ENCODE measurements around the gene ZDHHC8.

ZDHHC8 gene

GRCh38 chr22:20143883-20144665, 12.5 kb downstream of the ZDHHC8 start:
- Histone ChIP-seq H3K9ac (ENCODE audit: low read depth, low read length) (no peak overlapping the region), H3K4me1 (ENCODE audit: insufficient read depth, low read length) (no peaks in the 10 kb centered on the region), H3K79me2 (ENCODE audit: insufficient read depth, low read length) (0 out of 2 replicates have a peak, but pooled peaks cover 3% of the 10 kb centered on the region), H3K36me3 (ENCODE audit: insufficient read depth, low read length) (peaks cover 34% of the 10 kb centered on the region), H4K20me1 (ENCODE audit: insufficient read depth, low read length) (peaks cover 8% of the 10 kb centered on the region), H3K9me3 (ENCODE audit: insufficient read depth, low read length, severe bottlenecking) (no peaks in the 10 kb centered on the region), H3K27me3 (ENCODE audit: insufficient read depth, low read length, poor library complexity) (no peaks in the 10 kb centered on the region), H3K4me2 (ENCODE audit: insufficient read depth, low read length) (no peak overlapping the region), H3K27ac (ENCODE audit: low read length) (no peak overlapping the region), H2AFZ (ENCODE audit: low read depth, low read length) (no peak overlapping the region), H3K4me3 (ENCODE audit: low read depth in 1 of 2, low read length in 2 of 2) (no peak overlapping the region)
- TF ChIP-seq EZH2 (IDR thresholded peaks at IDR 0.05; ENCODE audit: borderline replicate concordance, low read depth, low read length, severe bottlenecking), result no peak
- TF ChIP-seq, protein P1, sequence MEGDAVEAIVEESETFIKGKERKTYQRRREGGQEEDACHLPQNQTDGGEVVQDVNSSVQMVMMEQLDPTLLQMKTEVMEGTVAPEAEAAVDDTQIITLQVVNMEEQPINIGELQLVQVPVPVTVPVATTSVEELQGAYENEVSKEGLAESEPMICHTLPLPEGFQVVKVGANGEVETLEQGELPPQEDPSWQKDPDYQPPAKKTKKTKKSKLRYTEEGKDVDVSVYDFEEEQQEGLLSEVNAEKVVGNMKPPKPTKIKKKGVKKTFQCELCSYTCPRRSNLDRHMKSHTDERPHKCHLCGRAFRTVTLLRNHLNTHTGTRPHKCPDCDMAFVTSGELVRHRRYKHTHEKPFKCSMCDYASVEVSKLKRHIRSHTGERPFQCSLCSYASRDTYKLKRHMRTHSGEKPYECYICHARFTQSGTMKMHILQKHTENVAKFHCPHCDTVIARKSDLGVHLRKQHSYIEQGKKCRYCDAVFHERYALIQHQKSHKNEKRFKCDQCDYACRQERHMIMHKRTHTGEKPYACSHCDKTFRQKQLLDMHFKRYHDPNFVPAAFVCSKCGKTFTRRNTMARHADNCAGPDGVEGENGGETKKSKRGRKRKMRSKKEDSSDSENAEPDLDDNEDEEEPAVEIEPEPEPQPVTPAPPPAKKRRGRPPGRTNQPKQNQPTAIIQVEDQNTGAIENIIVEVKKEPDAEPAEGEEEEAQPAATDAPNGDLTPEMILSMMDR (IDR thresholded peaks at IDR 0.05; ENCODE audit: borderline replicate concordance, extremely low read depth, low read length, poor library complexity, severe bottlenecking), result no peak
- DNase-seq (no peak), ATAC-seq (ENCODE audit: insufficient read depth, low read depth) (no peak)

- Histone ChIP-seq H3K36me3 (ENCODE audit: insufficient read depth, low read length) (peaks cover 22% of the 10 kb centered on the region; the same call in 1 of the 2 replicates), H3K9ac (ENCODE audit: low read depth, low read length) (no peak overlapping the region), H3K4me3 (ENCODE audit: low read depth in 1 of 2, low read length in 2 of 2) (no peak overlapping the region), H4K20me1 (ENCODE audit: insufficient read depth, low read length) (peaks cover 7% of the 10 kb centered on the region; the same call in 1 of the 2 replicates), H2AFZ (ENCODE audit: low read depth, low read length) (no peak overlapping the region), H3K27ac (ENCODE audit: low read length) (no peak overlapping the region), H3K27me3 (ENCODE audit: insufficient read depth, low read length, poor library complexity) (no peaks in the 10 kb centered on the region), H3K4me2 (ENCODE audit: insufficient read depth, low read length) (no peak overlapping the region), H3K4me1 (ENCODE audit: insufficient read depth, low read length) (no peaks in the 10 kb centered on the region), H3K9me3 (ENCODE audit: insufficient read depth, low read length, severe bottlenecking) (no peaks in the 10 kb centered on the region), H3K79me2 (ENCODE audit: insufficient read depth, low read length) (no peaks in the 10 kb centered on the region)
- ATAC-seq (ENCODE audit: insufficient read depth, low read depth) (no peak), DNase-seq (no peak)
- no peak for TF ChIP-seq EZH2 (IDR thresholded peaks at IDR 0.05; ENCODE audit: borderline replicate concordance, low read depth, low read length, severe bottlenecking)
- TF ChIP-seq, protein P1 (IDR thresholded peaks at IDR 0.05; ENCODE audit: borderline replicate concordance, extremely low read depth, low read length, poor library complexity, severe bottlenecking), result no peak
These were observed 13.7 kb downstream of the ZDHHC8 start for GRCh38 chr22:20145206-20145831.

DNA sequence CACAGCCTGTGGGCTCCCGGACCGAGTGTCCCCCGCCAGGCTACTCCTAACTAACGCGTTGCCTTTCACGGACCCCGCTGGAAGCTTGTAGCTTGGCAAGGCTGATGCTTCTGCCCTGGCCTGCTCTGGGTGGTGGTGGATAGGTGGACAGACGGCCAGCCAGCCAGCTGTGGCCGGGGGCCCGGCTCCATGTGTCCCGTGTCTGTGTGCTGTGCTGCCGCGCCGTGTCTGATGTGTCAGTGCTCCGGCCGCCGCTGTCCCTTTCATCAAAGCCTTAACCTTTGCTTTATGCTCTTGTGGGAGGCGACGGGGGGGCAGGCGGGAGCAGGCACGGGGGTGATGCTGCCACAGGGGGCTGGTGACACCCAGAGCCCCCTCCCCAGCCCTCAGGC, 14.2 kb downstream of the ZDHHC8 start:
- ATAC-seq (ENCODE audit: insufficient read depth, low read depth) (no peak), DNase-seq (no peak)
- Histone ChIP-seq H3K9me3 (ENCODE audit: insufficient read depth, low read length, severe bottlenecking) (no peaks in the 10 kb centered on the region), H3K9ac (ENCODE audit: low read depth, low read length) (no peak overlapping the region), H3K4me3 (ENCODE audit: low read depth in 1 of 2, low read length in 2 of 2) (no peak overlapping the region), H3K4me1 (ENCODE audit: insufficient read depth, low read length) (no peaks in the 10 kb centered on the region), H2AFZ (ENCODE audit: low read depth, low read length) (no peak overlapping the region), H3K79me2 (ENCODE audit: insufficient read depth, low read length) (no peaks in the 10 kb centered on the region), H4K20me1 (ENCODE audit: insufficient read depth, low read length) (peaks cover 7% of the 10 kb centered on the region; the same call in 1 of the 2 replicates), H3K27ac (ENCODE audit: low read length) (no peak overlapping the region), H3K36me3 (ENCODE audit: insufficient read depth, low read length) (peaks cover 19% of the 10 kb centered on the region; the same call in 1 of the 2 replicates), H3K4me2 (ENCODE audit: insufficient read depth, low read length) (no peak overlapping the region), H3K27me3 (ENCODE audit: insufficient read depth, low read length, poor library complexity) (no peaks in the 10 kb centered on the region)
- TF ChIP-seq EZH2 (IDR thresholded peaks at IDR 0.05; ENCODE audit: borderline replicate concordance, low read depth, low read length, severe bottlenecking), result no peak
- TF ChIP-seq, protein P1 (IDR thresholded peaks at IDR 0.05; ENCODE audit: borderline replicate concordance, extremely low read depth, low read length, poor library complexity, severe bottlenecking), result no peak
